KMS-11 (cell line): Measurements from ENCODE around the gene IFNE.

Experiments used
- H2AFZ ChIP-seq: fragments of 200-600 bp; sonication (generic); 2 replicates; pipeline ENCODE4 v1.6.1; 2016; ENCODE audit warnings: antibody characterized with exemption, mixed run types, low read depth
- H3K27ac ChIP-seq: fragments of 200-600 bp; sonication (generic); 2 replicates; pipeline ENCODE4 v1.6.1; 2016; ENCODE audit warnings: mild to moderate bottlenecking, mixed run types
- H3K27me3 ChIP-seq: fragments of 200-600 bp; sonication (generic); 2 replicates; pipeline ENCODE4 v1.6.1; 2017; ENCODE audit warnings: mild to moderate bottlenecking, low read depth, mixed run types, moderate library complexity; ENCODE audit not compliant: insufficient read depth
- H3K36me3 ChIP-seq: fragments of 200-600 bp; sonication (generic); 2 replicates; pipeline ENCODE4 v1.6.1; 2017; ENCODE audit warnings: mild to moderate bottlenecking, mixed run types; ENCODE audit not compliant: insufficient read depth
- H3K4me1 ChIP-seq: fragments of 200-600 bp; sonication (generic); 2 replicates; pipeline ENCODE4 v1.6.1; 2016; ENCODE audit warnings: mild to moderate bottlenecking, low read depth, mixed run types; ENCODE audit not compliant: poor library complexity, severe bottlenecking
- H3K4me2 ChIP-seq: fragments of 200-600 bp; sonication (generic); 2 replicates; pipeline ENCODE4 v1.7.0; 2016; ENCODE audit warnings: mild to moderate bottlenecking, mixed run types
- H3K4me3 ChIP-seq: fragments of 200-600 bp; sonication (generic); IDR thresholded peaks from 2 replicates; pipeline ENCODE4 v1.6.1; 2017; ENCODE audit warnings: low read depth, low read length, mixed read lengths; ENCODE audit not compliant: insufficient read depth
- H3K79me2 ChIP-seq: fragments of 200-600 bp; sonication (generic); 2 replicates; pipeline ENCODE4 v1.6.1; 2016; ENCODE audit warnings: low read depth, mixed run types; ENCODE audit not compliant: insufficient read depth
- H3K9ac ChIP-seq: fragments of 200-600 bp; sonication (generic); 2 replicates; pipeline ENCODE4 v1.6.1; 2016; ENCODE audit warnings: mild to moderate bottlenecking, mixed run types
- H4K20me1 ChIP-seq: fragments of 200-600 bp; sonication (generic); 2 replicates; pipeline ENCODE4 v1.6.1; 2016; ENCODE audit warnings: mild to moderate bottlenecking, mixed run types; ENCODE audit not compliant: insufficient read depth
- CTCF ChIP-seq: fragments of 200-600 bp; sonication (generic); conservative IDR thresholded peaks from 2 replicates; pipeline ENCODE4 v1.6.1; 2017; ENCODE audit warnings: low read depth, mild to moderate bottlenecking, antibody characterized with exemption, low read length, moderate library complexity, mixed read lengths

The IFNE gene

GRCh38 chr9:21434202-21435014, 47.7 kb downstream of the IFNE start:
- Histone ChIP-seq H3K27ac (no peak overlapping the region), H3K36me3 (no peaks in the 10 kb centered on the region), H3K4me1 (no peaks in the 10 kb centered on the region), H3K79me2 (no peaks in the 10 kb centered on the region), H3K4me2 (no peak overlapping the region), H2AFZ (no peak overlapping the region), H4K20me1 (no peaks in the 10 kb centered on the region), H3K27me3 (no peaks in the 10 kb centered on the region), H3K9ac (no peak overlapping the region), H3K4me3 (no peak overlapping the region)
- no peak; the same call in 1 of the 2 replicates for TF ChIP-seq CTCF

DNA sequence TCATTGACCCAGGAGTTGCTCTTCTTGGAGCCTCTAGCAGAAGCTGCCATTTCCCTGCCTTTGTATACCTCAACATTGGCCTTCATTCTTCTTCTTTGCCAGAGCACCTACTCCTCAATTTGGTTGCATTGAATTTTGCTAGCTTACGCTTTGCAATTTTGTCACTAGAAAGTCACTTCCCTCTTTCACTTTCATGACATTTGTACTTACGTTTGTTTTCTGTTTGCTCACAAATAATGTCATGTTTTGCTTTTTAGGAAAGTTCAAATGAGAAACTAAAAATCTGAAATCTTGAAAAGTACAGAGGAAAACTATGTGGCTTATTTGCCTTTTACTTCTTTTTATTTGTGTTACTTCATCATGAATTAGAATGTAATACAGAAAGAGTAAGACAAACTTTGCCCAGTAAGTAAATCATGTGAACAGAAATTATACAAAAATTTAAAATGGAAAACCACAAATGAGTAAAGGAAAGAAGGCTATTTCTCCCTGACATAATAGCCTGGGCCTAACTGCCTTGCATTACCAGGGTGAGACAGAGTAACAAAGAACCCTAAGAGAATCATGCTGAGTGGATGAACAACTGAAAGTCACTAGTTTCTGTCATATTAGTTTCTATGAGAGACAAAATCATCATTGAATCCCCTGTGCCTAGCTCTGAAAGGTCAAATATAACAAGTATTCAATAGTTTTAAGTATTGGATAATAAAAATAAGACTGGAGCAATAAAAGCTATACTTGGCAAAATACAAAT, 49.3 kb downstream of the IFNE start:
- H4K20me1 ChIP-seq = no peaks in the 10 kb centered on the region
- H3K9ac ChIP-seq = no peak overlapping the region
- H3K4me3 ChIP-seq = no peak overlapping the region
- no peak overlapping the region for H3K27ac ChIP-seq
- TF ChIP-seq CTCF = no peak
- no peak overlapping the region for H2AFZ ChIP-seq
- no peak overlapping the region for H3K4me2 ChIP-seq
- H3K27me3 ChIP-seq = no peaks in the 10 kb centered on the region
- H3K79me2 ChIP-seq = no peaks in the 10 kb centered on the region
- no peaks in the 10 kb centered on the region for H3K36me3 ChIP-seq
- H3K4me1 ChIP-seq = no peaks in the 10 kb centered on the region
